ENCODE results near the gene LRFN2. TPM values are rescaled to one million over a fixed set of nuclear protein-coding genes. Genes with fewer than 3 reads are reported as not detected.

LRFN2 gene
- polyA plus RNA-seq (2011; rRNA removed) (not detected in 2 replicates), polyA minus RNA-seq (2011; rRNA and poly(A)+ RNA removed) (not detected in 2 replicates)

GRCh38 chr6:40587240-40588069, at the start of gene LRFN2:
Gene LRFN2 (minus strand): TSS chr6:40587364.
- peak; percentile 16 for DNase-seq (ENCODE audit: low read depth, low spot score)
- Histone ChIP-seq H3K4me3 (ENCODE audit: low read depth, low read length) (peak within 1 kb of the TSS; percentile 46), H3K27ac (ENCODE audit: low read depth, low read length) (no peak within 1 kb of the TSS), H3K27me3 (ENCODE audit: control insufficient read depth, insufficient read depth, low read length) (peaks cover 42% of the 10 kb centered on the region), H3K9me3 (ENCODE audit: control insufficient read depth, insufficient read depth, low read length) (no peaks in the 10 kb centered on the region)
- ChIA-PET POLR2A (no interaction called here), CTCF (interaction anchor here (1.6 kb wide), 1 partner anchor 10 kb away, joined by 5 read pairs; no protein-coding TSS in a partner anchor)
- TF ChIP-seq, protein P1, sequence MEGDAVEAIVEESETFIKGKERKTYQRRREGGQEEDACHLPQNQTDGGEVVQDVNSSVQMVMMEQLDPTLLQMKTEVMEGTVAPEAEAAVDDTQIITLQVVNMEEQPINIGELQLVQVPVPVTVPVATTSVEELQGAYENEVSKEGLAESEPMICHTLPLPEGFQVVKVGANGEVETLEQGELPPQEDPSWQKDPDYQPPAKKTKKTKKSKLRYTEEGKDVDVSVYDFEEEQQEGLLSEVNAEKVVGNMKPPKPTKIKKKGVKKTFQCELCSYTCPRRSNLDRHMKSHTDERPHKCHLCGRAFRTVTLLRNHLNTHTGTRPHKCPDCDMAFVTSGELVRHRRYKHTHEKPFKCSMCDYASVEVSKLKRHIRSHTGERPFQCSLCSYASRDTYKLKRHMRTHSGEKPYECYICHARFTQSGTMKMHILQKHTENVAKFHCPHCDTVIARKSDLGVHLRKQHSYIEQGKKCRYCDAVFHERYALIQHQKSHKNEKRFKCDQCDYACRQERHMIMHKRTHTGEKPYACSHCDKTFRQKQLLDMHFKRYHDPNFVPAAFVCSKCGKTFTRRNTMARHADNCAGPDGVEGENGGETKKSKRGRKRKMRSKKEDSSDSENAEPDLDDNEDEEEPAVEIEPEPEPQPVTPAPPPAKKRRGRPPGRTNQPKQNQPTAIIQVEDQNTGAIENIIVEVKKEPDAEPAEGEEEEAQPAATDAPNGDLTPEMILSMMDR (IDR thresholded peaks at IDR 0.05; ENCODE audit: low read depth, low read length): peak; percentile 48

DNA sequence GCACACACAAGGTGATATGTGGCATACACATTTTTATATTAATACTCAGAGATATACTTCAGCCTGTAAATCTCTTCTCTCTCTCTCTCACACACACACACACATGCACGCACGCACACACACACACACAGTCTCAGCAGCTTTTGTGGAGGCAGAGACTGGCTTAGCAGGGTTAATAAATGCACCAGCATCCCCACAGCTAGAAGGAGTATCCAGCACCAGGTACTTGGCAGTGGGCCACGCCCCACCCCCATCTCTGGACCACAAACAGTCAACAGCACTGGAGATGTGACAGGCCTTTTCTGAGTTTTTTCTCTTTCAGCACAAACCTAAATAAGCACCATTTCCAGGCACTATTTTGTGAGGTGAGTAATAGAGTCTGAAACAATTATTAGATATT, 47.3 kb upstream of the LRFN2 start:
- TF ChIP-seq, protein P1 (IDR thresholded peaks at IDR 0.05; ENCODE audit: low read depth, low read length): no peak
- Histone ChIP-seq H3K27ac (ENCODE audit: low read depth, low read length) (no peak overlapping the region), H3K9me3 (ENCODE audit: control insufficient read depth, insufficient read depth, low read length) (no peaks in the 10 kb centered on the region), H3K4me3 (ENCODE audit: low read depth, low read length) (no peak overlapping the region), H3K27me3 (ENCODE audit: control insufficient read depth, insufficient read depth, low read length) (no peaks in the 10 kb centered on the region)
- ChIA-PET POLR2A (no interaction called here), CTCF (no interaction called here)
- no peak for DNase-seq (ENCODE audit: low read depth, low spot score)

GRCh38 chr6:40631744-40632143, 44.6 kb upstream of the LRFN2 start:
- Histone ChIP-seq H3K9me3 (ENCODE audit: control insufficient read depth, insufficient read depth, low read length) (no peaks in the 10 kb centered on the region), H3K27me3 (ENCODE audit: control insufficient read depth, insufficient read depth, low read length) (no peaks in the 10 kb centered on the region), H3K27ac (ENCODE audit: low read depth, low read length) (no peak overlapping the region), H3K4me3 (ENCODE audit: low read depth, low read length) (no peak overlapping the region)
- DNase-seq (ENCODE audit: low read depth, low spot score): no peak
- ChIA-PET CTCF (no interaction called here), POLR2A (no interaction called here)
- TF ChIP-seq, protein P1 (IDR thresholded peaks at IDR 0.05; ENCODE audit: low read depth, low read length): no peak

DNA sequence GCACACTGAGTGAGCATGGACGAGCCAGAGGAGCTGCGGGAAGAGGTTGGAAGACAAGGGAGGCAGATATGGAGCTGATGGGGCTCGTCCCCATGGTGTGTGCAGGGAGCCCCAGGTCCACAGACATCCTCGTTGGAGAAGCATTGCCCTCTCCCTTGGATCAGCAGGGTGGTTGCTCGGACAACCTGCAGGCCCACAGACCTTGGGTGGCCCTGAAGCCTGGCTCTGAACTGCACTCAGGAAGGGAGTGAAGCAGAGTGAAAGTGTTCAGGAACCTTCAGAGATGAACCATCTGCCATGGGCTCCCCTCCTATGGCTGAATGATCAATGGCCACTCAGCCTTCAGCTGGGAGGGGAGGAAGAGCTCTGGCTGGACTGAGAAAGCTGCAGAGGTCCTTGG, 43.3 kb upstream of the LRFN2 start:
- Histone ChIP-seq H3K9me3 (ENCODE audit: control insufficient read depth, insufficient read depth, low read length) (no peaks in the 10 kb centered on the region), H3K27me3 (ENCODE audit: control insufficient read depth, insufficient read depth, low read length) (no peaks in the 10 kb centered on the region), H3K4me3 (ENCODE audit: low read depth, low read length) (no peak overlapping the region), H3K27ac (ENCODE audit: low read depth, low read length) (no peak overlapping the region)
- TF ChIP-seq, protein P1 (IDR thresholded peaks at IDR 0.05; ENCODE audit: low read depth, low read length): no peak
- ChIA-PET CTCF (no interaction called here), POLR2A (no interaction called here)
- DNase-seq (ENCODE audit: low read depth, low spot score): no peak

GRCh38 chr6:40630051-40630450, 42.9 kb upstream of the LRFN2 start:
- ChIA-PET CTCF (no interaction called here), POLR2A (no interaction called here)
- TF ChIP-seq, protein P1 (IDR thresholded peaks at IDR 0.05; ENCODE audit: low read depth, low read length): no peak
- Histone ChIP-seq H3K4me3 (ENCODE audit: low read depth, low read length) (no peak overlapping the region), H3K9me3 (ENCODE audit: control insufficient read depth, insufficient read depth, low read length) (no peaks in the 10 kb centered on the region), H3K27me3 (ENCODE audit: control insufficient read depth, insufficient read depth, low read length) (no peaks in the 10 kb centered on the region), H3K27ac (ENCODE audit: low read depth, low read length) (no peak overlapping the region)
- DNase-seq (ENCODE audit: low read depth, low spot score): no peak
